NT2/D1 (cell line): ENCODE results near the gene PIWIL4.
"Not testable (repeated sequence)": the region's sequence is repeated elsewhere in the genome, so short reads cannot be mapped to it uniquely, and the experiment has no call there.

Source experiments
- DNase-seq: peaks from one replicate; pipeline ENCODE4 v3.0.0-alpha.2; 2011; ENCODE audit warnings: low read depth, low spot score
- H3K27me3 ChIP-seq: 2 replicates; pipeline ENCODE4 v1.6.0; 2011; ENCODE audit warnings: mild to moderate bottlenecking; ENCODE audit not compliant: insufficient read length, insufficient read depth
- H3K36me3 ChIP-seq: 2 replicates; pipeline ENCODE4 v1.6.1; 2011; ENCODE audit warnings: mild to moderate bottlenecking, low read length, mixed read lengths; ENCODE audit not compliant: insufficient read depth, insufficient read length
- H3K4me1 ChIP-seq: 2 replicates; pipeline ENCODE4 v1.5.1; 2011; ENCODE audit not compliant: insufficient read depth, insufficient read length
- H3K4me3 ChIP-seq: 2 replicates; pipeline ENCODE4 v1.5.1; 2011; ENCODE audit warnings: low read depth; ENCODE audit not compliant: insufficient read length
- H3K9ac ChIP-seq: 2 replicates; pipeline ENCODE4 v1.6.0; 2011; ENCODE audit warnings: low read depth; ENCODE audit not compliant: insufficient read length
- H3K9me3 ChIP-seq: 2 replicates; pipeline ENCODE4 v1.5.1; 2011; ENCODE audit warnings: mild to moderate bottlenecking, low read length; ENCODE audit not compliant: insufficient read depth
- SUZ12 ChIP-seq: IDR thresholded peaks from 2 replicates; pipeline ENCODE4 v1.6.1; 2011; ENCODE audit not compliant: insufficient read length, insufficient read depth; ENCODE audit errors: extremely low read depth
- YY1 ChIP-seq: IDR thresholded peaks from 2 replicates; pipeline ENCODE4 v1.6.1; 2011; ENCODE audit not compliant: insufficient read length, insufficient read depth
- ZNF274 ChIP-seq: IDR thresholded peaks from 2 replicates; pipeline ENCODE4 v1.6.1; 2011; ENCODE audit warnings: mild to moderate bottlenecking, low read depth, low read length

The PIWIL4 gene

GRCh38 chr11:94639901-94640721 lies 72.9 kb downstream of the PIWIL4 start:
- Histone ChIP-seq H3K4me3 (no peak overlapping the region), H3K9ac (no peak overlapping the region), H3K9me3 (no peaks in the 10 kb centered on the region), H3K4me1 (no peaks in the 10 kb centered on the region), H3K36me3 (no peaks in the 10 kb centered on the region), H3K27me3 (no peaks in the 10 kb centered on the region)
- no peak for TF ChIP-seq SUZ12
- TF ChIP-seq ZNF274, result no peak
- no peak for TF ChIP-seq YY1
- no peak for DNase-seq

- no peak for DNase-seq
- Histone ChIP-seq H3K27me3 (no peaks in the 10 kb centered on the region), H3K9ac (no peak overlapping the region), H3K36me3 (no peaks in the 10 kb centered on the region), H3K4me1 (no peaks in the 10 kb centered on the region), H3K4me3 (no peak overlapping the region), H3K9me3 (no peaks in the 10 kb centered on the region)
- TF ChIP-seq SUZ12 (no peak), YY1 (no peak), ZNF274 (no peak)
Measured at GRCh38 chr11:94641167-94641761, 74.1 kb downstream of the PIWIL4 start.

- H3K27me3 ChIP-seq, H3K4me3 ChIP-seq, H3K36me3 ChIP-seq, H3K9me3 ChIP-seq, DNase-seq, H3K4me1 ChIP-seq, H3K9ac ChIP-seq: not testable (repeated sequence)
Measured at GRCh38 chr11:94643186-94643585, 76.0 kb downstream of the PIWIL4 start.

GRCh38 chr11:94647926-94648325 lies 80.8 kb downstream of the PIWIL4 start:
- H3K4me1 ChIP-seq, result no peaks in the 10 kb centered on the region
- no peaks in the 10 kb centered on the region for H3K27me3 ChIP-seq
- TF ChIP-seq YY1 (no peak), ZNF274 (no peak), SUZ12 (no peak)
- peaks cover 48% of the 10 kb centered on the region for H3K9me3 ChIP-seq
- no peak overlapping the region for H3K4me3 ChIP-seq
- no peak overlapping the region for H3K9ac ChIP-seq
- H3K36me3 ChIP-seq, result no peaks in the 10 kb centered on the region
- DNase-seq, result no peak

GRCh38 chr11:94648789-94649188 lies 81.6 kb downstream of the PIWIL4 start:
- no peak overlapping the region for H3K9ac ChIP-seq
- H3K4me1 ChIP-seq, result no peaks in the 10 kb centered on the region
- no peak for DNase-seq
- H3K4me3 ChIP-seq, result no peak overlapping the region
- H3K36me3 ChIP-seq, result no peaks in the 10 kb centered on the region
- peaks cover 48% of the 10 kb centered on the region for H3K9me3 ChIP-seq
- no peaks in the 10 kb centered on the region for H3K27me3 ChIP-seq
- TF ChIP-seq SUZ12 (no peak), ZNF274 (no peak)

GRCh38 chr11:94649254-94649653 lies 82.1 kb downstream of the PIWIL4 start:
- Histone ChIP-seq H3K4me1 (no peaks in the 10 kb centered on the region), H3K4me3 (no peak overlapping the region), H3K36me3 (no peaks in the 10 kb centered on the region), H3K9ac (no peak overlapping the region), H3K9me3 (peaks cover 48% of the 10 kb centered on the region), H3K27me3 (no peaks in the 10 kb centered on the region)
- no peak for DNase-seq
- TF ChIP-seq SUZ12 (no peak), YY1 (no peak), ZNF274 (no peak)

- no peak overlapping the region for H3K4me3 ChIP-seq
- H3K9me3 ChIP-seq, result peaks cover 56% of the 10 kb centered on the region
- TF ChIP-seq SUZ12 (no peak), ZNF274 (no peak), YY1 (no peak)
Measured at GRCh38 chr11:94649964-94650623, 82.9 kb downstream of the PIWIL4 start.

More at GRCh38 chr11:94649964-94650623, 82.9 kb downstream of the PIWIL4 start:
- DNase-seq, result peak; percentile 48
- Histone ChIP-seq H3K27me3 (no peaks in the 10 kb centered on the region), H3K4me1 (no peaks in the 10 kb centered on the region), H3K9ac (no peak overlapping the region), H3K36me3 (no peaks in the 10 kb centered on the region)
